Esophagus muscularis mucosa (tissue), 3 donors: Measurements from ENCODE around the gene ZNF765.
"Not testable (repeated sequence)": the region's sequence is repeated elsewhere in the genome, so short reads cannot be mapped to it uniquely, and the experiment has no call there.

Source experiments
- CTCF ChIP-seq, 3 experiments: fragments of 200-600 bp in 2 of 3; fragments of 450-650 bp in 1 of 3; sonication (generic) in 2 of 3; IDR thresholded peaks; one replicate each; pipeline ENCODE4 v1.5.1; 2017 to 2019; ENCODE audit warnings: antibody characterized with exemption in 3 of 3, mild to moderate bottlenecking in 2 of 3, moderate library complexity in 1 of 3
- POLR2A ChIP-seq: fragments of 450-650 bp; IDR thresholded peaks from one replicate; pipeline ENCODE4 v1.6.1; 2017; ENCODE audit warnings: antibody characterized with exemption, moderate library complexity, mild to moderate bottlenecking, low read depth
- POLR2AphosphoS5 ChIP-seq, 2 donors: sonication (generic); formaldehyde crosslinking; IDR thresholded peaks; one replicate each; pipeline ENCODE4 v1.6.1; 2017; ENCODE audit warnings: antibody characterized with exemption in 2 of 2

- TF ChIP-seq CTCF (IDR thresholded peaks at IDR 0.05); POLR2A; POLR2AphosphoS5 (IDR thresholded peaks at IDR 0.05): not testable (repeated sequence)
Measured at GRCh38 chr19:53460131-53460721, 65.3 kb downstream of the ZNF765 start.
